Endothelial cell of umbilical vein (primary cell): ENCODE results near the gene UBE2D3. TPM values are rescaled to one million over a fixed set of nuclear protein-coding genes. Genes with fewer than 3 reads are reported as not detected.

Experiments used
- BruUV-seq: library from RNA; stranded (reverse); fragments of 400-500 nt; replicated peaks from 2 replicates; lab custom pipeline; 2021; lab: Mats Ljungman, UMichigan
- CTCF ChIA-PET: fragments of 300-600, 350-600 bp; sonication (Branson Sonifier 250); formaldehyde crosslinking; loops from one replicate; lab custom pipeline; 2021; ENCODE audit warnings: antibody characterized with exemption, inconsistent platforms; lab: Charles Lee
- POLR2A ChIA-PET: fragments of 300-600, 350-600 bp; sonication (Branson Sonifier 250); formaldehyde crosslinking; loops from one replicate; lab custom pipeline; 2021; ENCODE audit warnings: antibody characterized with exemption, inconsistent platforms; lab: Charles Lee
- DNase-seq: peaks from one replicate; pipeline ENCODE4 v3.0.0-alpha.2; 2011; ENCODE audit warnings: low read depth, low spot score
- FAIRE-seq: peaks from 2 replicates; lab custom pipeline; 2011; peaks lifted over from hg19 to GRCh38; lab: Jason Lieb, UNC
- H2AFZ ChIP-seq: 2 replicates; pipeline ENCODE4 v1.6.0; 2012; ENCODE audit warnings: low read depth, low read length, control low read depth, inconsistent platforms
- H3K27ac ChIP-seq: 2 replicates; pipeline ENCODE4 v1.5.1; 2011; ENCODE audit warnings: low read depth, mild to moderate bottlenecking, control low read depth, low read length, moderate library complexity; ENCODE audit not compliant: insufficient read depth
- H3K27me3 ChIP-seq, 2 experiments: 2 replicates each; pipeline versions ENCODE4 v1.6.0 to v1.6.1; 2011; ENCODE audit warnings: low read length in 2 of 2, mixed read lengths in 1 of 2; ENCODE audit not compliant: control insufficient read depth in 2 of 2, insufficient read depth in 2 of 2
- H3K36me3 ChIP-seq, 2 experiments: 2 replicates in 1 of 2; 3 replicates in 1 of 2; pipeline ENCODE4 v1.5.1; 2011; ENCODE audit warnings: low read length in 2 of 2, mild to moderate bottlenecking in 1 of 2, moderate library complexity in 1 of 2; ENCODE audit not compliant: control insufficient read depth in 2 of 2, insufficient read depth in 2 of 2; ENCODE audit errors: extremely low read depth in 1 of 2
- H3K4me1 ChIP-seq: 3 replicates; pipeline ENCODE4 v1.5.1; 2011; ENCODE audit warnings: mild to moderate bottlenecking, low read length; ENCODE audit not compliant: control insufficient read depth, insufficient read depth; ENCODE audit errors: extremely low read depth
- H3K4me2 ChIP-seq: 2 replicates; pipeline ENCODE4 v1.6.1; 2011; ENCODE audit warnings: low read length, control low read depth, mixed read lengths; ENCODE audit not compliant: insufficient read depth
- H3K4me3 ChIP-seq, 3 experiments: fragments of 200-600 bp in 1 of 3; sonication (generic), shearing (Covaris generic) in 1 of 3; replicated peaks in 1 of 3; 2 replicates each; pipeline ENCODE4 v1.5.1; 2011 to 2016; ENCODE audit warnings: control low read depth in 3 of 3, low read length in 3 of 3, mild to moderate bottlenecking in 2 of 3, inconsistent platforms in 1 of 3, low read depth in 1 of 3, moderate library complexity in 1 of 3; ENCODE audit not compliant: insufficient read depth in 1 of 3
- H3K79me2 ChIP-seq: 2 replicates; pipeline ENCODE4 v1.6.0; 2012; ENCODE audit warnings: low read length, inconsistent platforms; ENCODE audit not compliant: control insufficient read depth, insufficient read depth
- H3K9ac ChIP-seq: replicated peaks from 2 replicates; pipeline ENCODE3; 2011; ENCODE audit warnings: low read length, control low read depth; ENCODE audit not compliant: insufficient read depth; ENCODE audit errors: extremely low read depth
- H3K9me1 ChIP-seq: replicated peaks from 3 replicates; pipeline ENCODE4 v1.6.0; 2011; ENCODE audit warnings: mild to moderate bottlenecking, low read length; ENCODE audit not compliant: control insufficient read depth, insufficient read depth; ENCODE audit errors: extremely low read depth
- H3K9me3 ChIP-seq: replicated peaks from 2 replicates; pipeline ENCODE4 v1.5.1; 2012; ENCODE audit warnings: low read length, inconsistent platforms; ENCODE audit not compliant: control insufficient read depth, insufficient read depth
- H4K20me1 ChIP-seq: replicated peaks from 2 replicates; pipeline ENCODE3; 2011; ENCODE audit warnings: mild to moderate bottlenecking, low read length; ENCODE audit not compliant: control insufficient read depth, insufficient read depth; ENCODE audit errors: extremely low read depth
- FOS ChIP-seq: IDR thresholded peaks from 2 replicates; pipeline ENCODE4 v1.6.1; 2011; ENCODE audit warnings: mild to moderate bottlenecking, low read length, moderate library complexity, borderline replicate concordance; ENCODE audit not compliant: insufficient read depth
- GATA2 ChIP-seq: IDR thresholded peaks from 2 replicates; pipeline ENCODE4 v1.7.0; 2011; ENCODE audit warnings: low read depth, mild to moderate bottlenecking, moderate library complexity, mixed read lengths, low read length; ENCODE audit not compliant: insufficient read length, insufficient read depth
- JUN ChIP-seq: IDR thresholded peaks from 2 replicates; pipeline ENCODE4 v1.6.1; 2011; ENCODE audit warnings: borderline replicate concordance, low read depth; ENCODE audit not compliant: insufficient read length, insufficient read depth
- MAX ChIP-seq: IDR thresholded peaks from 2 replicates; pipeline ENCODE4 v1.6.1; 2011; ENCODE audit not compliant: insufficient read depth, insufficient read length
- dilution Hi-C: fragments of 300-500 bp; cut with MboI; formaldehyde crosslinking; loops from one replicate; pipeline ENCODE4 v1.15.0; 2019; ENCODE audit warnings: low sequenced_read_pairs; ENCODE audit not compliant: extremely low pct_ligation_motif_present
- intact Hi-C: fragments of 100-400 bp; cut with micrococcal nuclease; formaldehyde crosslinking; loops from one replicate; pipeline ENCODE4 v1.10.0; 2022
- polyA plus RNA-seq, 4 experiments: library from polyadenylated mRNA; depleted of rRNA in 3 of 4; stranded (reverse) in 3 of 4; unstranded in 1 of 4; fragments of >200 nt; gene quantifications; 2 replicates each; pipeline versions ENCODE4 v1.2.1 to v1.2.3, GENCODE V29; 2011 to 2012; ENCODE audit warnings: missing spikeins in 1 of 4
- total RNA-seq: library from RNA; stranded (reverse); gene quantifications from 2 replicates; pipeline ENCODE4 v1.2.3, GENCODE V29; 2021

The UBE2D3 gene
- total and polyA plus RNA-seq, 2 donors (not counting 3 experiments of a cell fraction or from before 2014, with no cell fraction given): 279 to 399 TPM

- peak; percentile 61 for FAIRE-seq
- Histone ChIP-seq H3K4me2 (no peak overlapping the region), H4K20me1 (peaks cover 44% of the 10 kb centered on the region), H3K4me3 (no peak overlapping the region), H3K36me3 (peaks cover 1 to 5% of the 10 kb centered on the region in 2 experiments), H3K27me3 (no peaks in the 10 kb centered on the region), H3K9ac (no peak overlapping the region), H2AFZ (no peak overlapping the region), H3K9me1 (no peaks in the 10 kb centered on the region), H3K9me3 (no peaks in the 10 kb centered on the region), H3K4me1 (peaks cover 44% of the 10 kb centered on the region), H3K27ac (peak overlapping the region; percentile 5), H3K79me2 (peaks cover 100% of the 10 kb centered on the region)
- intact Hi-C loops (loop anchor here (1.0 kb wide), 1 partner anchor 9 kb away; no protein-coding TSS in a partner anchor), dilution Hi-C loops (no loop called here)
- CTCF ChIA-PET: interaction anchor here (1.0 to 4.0 kb wide), 4 partner anchors 9 to 195 kb away, joined by 3 to 12 read pairs (median 6); partner anchors contain the start of gene UBE2D3
- DNase-seq: peak; percentile 19
- BruUV-seq: no TSS peak
- TF ChIP-seq MAX: no peak
- peak; percentile 26 for TF ChIP-seq JUN
- TF ChIP-seq FOS: no peak
- no peak for TF ChIP-seq GATA2
- POLR2A ChIA-PET: interaction anchor here (0.6 to 3.4 kb wide), 2 partner anchors 12 to 385 kb away, joined by 4 to 16 read pairs; partner anchors contain the start of gene UBE2D3
Observed at GRCh38 chr4:102815981-102816380, 11.4 kb downstream of the UBE2D3 start.

DNA sequence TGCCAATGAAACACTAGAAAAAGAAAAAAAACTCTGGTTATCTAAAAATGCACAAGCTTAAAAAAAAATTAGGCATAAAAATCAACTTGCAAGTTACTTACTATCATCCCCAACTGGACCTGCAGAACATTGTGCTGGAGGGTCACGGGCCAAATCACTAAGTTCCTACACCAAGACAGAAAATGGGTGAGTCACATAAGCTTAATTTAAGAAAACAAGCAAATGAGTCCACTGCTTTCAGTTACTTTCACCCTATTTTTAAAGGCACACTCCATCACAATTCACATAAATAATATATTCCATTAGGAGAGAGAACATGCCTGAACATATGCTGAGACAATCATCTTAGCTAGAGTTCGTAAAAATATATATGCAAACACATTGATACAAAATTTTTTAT is 17.7 kb downstream of the UBE2D3 start:
- no peak overlapping the region for H2AFZ ChIP-seq
- H3K27me3 ChIP-seq: no peaks in the 10 kb centered on the region
- H3K4me1 ChIP-seq: peaks cover 25% of the 10 kb centered on the region
- dilution Hi-C loops: no loop called here
- intact Hi-C loops: loop anchor here (1.0 kb wide), 1 partner anchor 16 kb away; no protein-coding TSS in a partner anchor
- no TSS peak for BruUV-seq
- TF ChIP-seq JUN (no peak), GATA2 (no peak)
- CTCF ChIA-PET: interaction anchor here (0.8 to 1.3 kb wide), 6 partner anchors 12 to 189 kb away, joined by 3 to 5 read pairs (median 4); no protein-coding TSS in a partner anchor
- DNase-seq (peak; percentile 27), FAIRE-seq (no peak)
- H3K9ac ChIP-seq: no peak overlapping the region
- no peaks in the 10 kb centered on the region for H3K9me1 ChIP-seq
- POLR2A ChIA-PET: interaction anchor here (0.7 to 1.8 kb wide), 2 partner anchors 18 to 86 kb away, joined by 5 to 7 read pairs; partner anchors contain the start of gene UBE2D3
- peaks cover 22% of the 10 kb centered on the region for H4K20me1 ChIP-seq
- H3K4me2 ChIP-seq: peak overlapping the region; percentile 64
- peaks cover 4 to 12% of the 10 kb centered on the region in 2 experiments for H3K36me3 ChIP-seq
- no peaks in the 10 kb centered on the region for H3K9me3 ChIP-seq
- H3K4me3 ChIP-seq: no peak overlapping the region
- H3K79me2 ChIP-seq: peaks cover 95% of the 10 kb centered on the region
- peak overlapping the region; percentile 43 for H3K27ac ChIP-seq
